Neural cell (in vitro differentiated cells): Measurements from ENCODE around the gene ST6GALNAC5. TPM values are rescaled to one million over a fixed set of nuclear protein-coding genes. Genes with fewer than 3 reads are reported as not detected.
A peak's percentile ranks its signal among the peaks of the same experiment; 100 is the strongest.

Experiments used
- H2AFZ ChIP-seq: fragments of 200-600, 300-800 bp; sonication (generic), shearing (Covaris generic); 2 replicates; pipeline ENCODE4 v1.6.0; 2014; ENCODE audit warnings: low read depth, mild to moderate bottlenecking, antibody characterized with exemption, low read length, moderate library complexity
- H3F3A ChIP-seq: fragments of 200-600 bp; shearing (Covaris generic); 2 replicates; pipeline ENCODE4 v1.6.1; 2016; ENCODE audit warnings: mild to moderate bottlenecking, moderate library complexity, mixed read lengths, antibody characterized with exemption, low read length; ENCODE audit not compliant: insufficient read depth, poor library complexity, severe bottlenecking
- H3K27ac ChIP-seq: fragments of 200-600, 300-800 bp; sonication (generic), shearing (Covaris generic); 2 replicates; pipeline ENCODE4 v1.5.1; 2014; ENCODE audit warnings: mild to moderate bottlenecking, low read length, moderate library complexity
- H3K27me3 ChIP-seq: fragments of 300-800, 200-600 bp; sonication (generic), shearing (Covaris generic); 2 replicates; pipeline ENCODE4 v1.6.0; 2014; ENCODE audit warnings: mild to moderate bottlenecking, low read depth, low read length, moderate library complexity; ENCODE audit not compliant: insufficient read depth
- H3K36me3 ChIP-seq: fragments of 300-800, 200-600 bp; sonication (generic), shearing (Covaris generic); 2 replicates; pipeline ENCODE4 v1.5.1; 2014; ENCODE audit warnings: mild to moderate bottlenecking, antibody characterized with exemption, low read length, moderate library complexity; ENCODE audit not compliant: insufficient read depth
- H3K4me2 ChIP-seq: fragments of 300-800, 200-600 bp; sonication (generic), shearing (Covaris generic); 2 replicates; pipeline ENCODE4 v1.6.0; 2014; ENCODE audit warnings: mild to moderate bottlenecking, low read length
- H3K4me3 ChIP-seq: fragments of 300-800, 200-600 bp; sonication (generic), shearing (Covaris generic); 2 replicates; pipeline ENCODE4 v1.5.1; 2014; ENCODE audit warnings: mild to moderate bottlenecking, low read length, moderate library complexity
- H3K79me2 ChIP-seq: fragments of 200-600 bp; shearing (Covaris generic); replicated peaks from 2 replicates; pipeline ENCODE4 v1.6.0; 2014; ENCODE audit warnings: mild to moderate bottlenecking, low read length, moderate library complexity; ENCODE audit not compliant: insufficient read depth
- H3K9ac ChIP-seq: fragments of 300-800, 200-600 bp; sonication (generic), shearing (Covaris generic); 2 replicates; pipeline ENCODE4 v1.6.1; 2016; ENCODE audit warnings: mild to moderate bottlenecking, low read length, mixed read lengths
- H3K9me2 ChIP-seq: fragments of 200-600 bp; shearing (Covaris generic); 2 replicates; pipeline ENCODE4 v1.6.1; 2016; ENCODE audit warnings: mild to moderate bottlenecking, low read length, mixed read lengths; ENCODE audit not compliant: insufficient read depth
- H3K9me3 ChIP-seq: fragments of 200-600, 300-800 bp; sonication (generic), shearing (Covaris generic); 2 replicates; pipeline ENCODE4 v1.6.1; 2016; ENCODE audit warnings: mild to moderate bottlenecking, mixed run types, low read length, moderate library complexity, mixed read lengths
- H4K20me1 ChIP-seq: fragments of 200-600 bp; shearing (Covaris generic); 2 replicates; pipeline ENCODE4 v1.6.1; 2016; ENCODE audit warnings: mild to moderate bottlenecking, mixed run types; ENCODE audit not compliant: insufficient read depth
- EP300 ChIP-seq: fragments of 450-650 bp; conservative IDR thresholded peaks from 2 replicates; pipeline ENCODE4 v1.6.1; 2014; ENCODE audit warnings: antibody characterized with exemption, mild to moderate bottlenecking, moderate library complexity; ENCODE audit not compliant: poor library complexity, severe bottlenecking
- EZH2 ChIP-seq: fragments of 200-600, 300-800 bp; shearing (Covaris generic), sonication (generic); IDR thresholded peaks from 2 replicates; pipeline ENCODE4 v1.6.1; 2014; ENCODE audit warnings: antibody characterized with exemption, low read length, borderline replicate concordance, mild to moderate bottlenecking; ENCODE audit not compliant: insufficient read depth, poor library complexity, severe bottlenecking
- MXI1 ChIP-seq: fragments of 450-650 bp; conservative IDR thresholded peaks from 2 replicates; pipeline ENCODE4 v1.6.1; 2014; ENCODE audit warnings: antibody characterized with exemption, mild to moderate bottlenecking; ENCODE audit not compliant: poor library complexity, severe bottlenecking
- POLR2AphosphoS5 ChIP-seq: IDR thresholded peaks from 2 replicates; pipeline ENCODE4 v1.6.1; 2012
- RAD21 ChIP-seq: fragments of 450-650 bp; conservative IDR thresholded peaks from 2 replicates; pipeline ENCODE4 v1.6.1; 2014; ENCODE audit warnings: antibody characterized with exemption, mild to moderate bottlenecking, moderate library complexity
- SMC3 ChIP-seq: fragments of 450-650 bp; conservative IDR thresholded peaks from 2 replicates; pipeline ENCODE4 v1.6.1; 2014; ENCODE audit warnings: antibody characterized with exemption, mild to moderate bottlenecking, moderate library complexity; ENCODE audit not compliant: poor library complexity
- TAF1 ChIP-seq: IDR thresholded peaks from 2 replicates; pipeline ENCODE4 v1.6.1; 2012; ENCODE audit warnings: low read depth
- polyA plus RNA-seq: library from polyadenylated mRNA; depleted of rRNA; stranded (reverse); fragments of >200 nt; gene quantifications from 2 replicates; pipeline ENCODE4 v1.2.3, GENCODE V29; 2014
- TF ChIP-seq, protein P1 (sequence below): IDR thresholded peaks from 2 replicates; pipeline ENCODE4 v1.6.1; 2012; ENCODE audit warnings: borderline replicate concordance
- TF ChIP-seq, protein P2 (sequence below): fragments of 450-650 bp; IDR thresholded peaks from 2 replicates; pipeline ENCODE4 v1.5.1; 2014; ENCODE audit warnings: antibody characterized with exemption, mild to moderate bottlenecking, moderate library complexity; ENCODE audit not compliant: poor library complexity, severe bottlenecking

Gene ST6GALNAC5
- polyA plus RNA-seq, 1 donor from 2014 or later = 57.3 TPM

DNA sequence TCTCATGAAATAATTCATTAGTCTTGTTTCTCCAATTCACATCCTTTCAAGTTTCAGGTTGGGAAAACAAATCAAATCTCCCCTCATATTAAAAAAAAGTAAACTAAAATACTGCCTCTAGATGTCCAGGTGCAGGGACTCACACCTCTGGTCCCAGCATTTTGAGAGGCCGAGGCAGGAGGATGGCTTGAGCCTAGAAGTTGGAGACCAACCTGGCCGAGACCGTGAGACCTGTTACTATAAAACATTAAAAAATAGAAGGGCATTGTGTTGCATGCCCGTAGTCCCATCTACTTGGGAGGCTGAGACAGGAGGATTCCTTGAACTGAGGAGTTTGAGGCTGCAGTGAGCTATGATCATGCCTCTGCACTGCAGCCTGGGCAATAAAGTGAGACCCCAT is 61.9 kb downstream of the ST6GALNAC5 start:
- Histone ChIP-seq H3K27ac (no peak overlapping the region), H2AFZ (no peak overlapping the region), H3K36me3 (no peaks in the 10 kb centered on the region), H3K9me2 (no peaks in the 10 kb centered on the region), H3K4me2 (no peak overlapping the region), H3K9me3 (no peaks in the 10 kb centered on the region), H4K20me1 (no peaks in the 10 kb centered on the region), H3K4me3 (no peak overlapping the region), H3F3A (no peaks in the 10 kb centered on the region), H3K79me2 (no peaks in the 10 kb centered on the region), H3K27me3 (no peaks in the 10 kb centered on the region), H3K9ac (no peak overlapping the region)
- TF ChIP-seq, protein P1, sequence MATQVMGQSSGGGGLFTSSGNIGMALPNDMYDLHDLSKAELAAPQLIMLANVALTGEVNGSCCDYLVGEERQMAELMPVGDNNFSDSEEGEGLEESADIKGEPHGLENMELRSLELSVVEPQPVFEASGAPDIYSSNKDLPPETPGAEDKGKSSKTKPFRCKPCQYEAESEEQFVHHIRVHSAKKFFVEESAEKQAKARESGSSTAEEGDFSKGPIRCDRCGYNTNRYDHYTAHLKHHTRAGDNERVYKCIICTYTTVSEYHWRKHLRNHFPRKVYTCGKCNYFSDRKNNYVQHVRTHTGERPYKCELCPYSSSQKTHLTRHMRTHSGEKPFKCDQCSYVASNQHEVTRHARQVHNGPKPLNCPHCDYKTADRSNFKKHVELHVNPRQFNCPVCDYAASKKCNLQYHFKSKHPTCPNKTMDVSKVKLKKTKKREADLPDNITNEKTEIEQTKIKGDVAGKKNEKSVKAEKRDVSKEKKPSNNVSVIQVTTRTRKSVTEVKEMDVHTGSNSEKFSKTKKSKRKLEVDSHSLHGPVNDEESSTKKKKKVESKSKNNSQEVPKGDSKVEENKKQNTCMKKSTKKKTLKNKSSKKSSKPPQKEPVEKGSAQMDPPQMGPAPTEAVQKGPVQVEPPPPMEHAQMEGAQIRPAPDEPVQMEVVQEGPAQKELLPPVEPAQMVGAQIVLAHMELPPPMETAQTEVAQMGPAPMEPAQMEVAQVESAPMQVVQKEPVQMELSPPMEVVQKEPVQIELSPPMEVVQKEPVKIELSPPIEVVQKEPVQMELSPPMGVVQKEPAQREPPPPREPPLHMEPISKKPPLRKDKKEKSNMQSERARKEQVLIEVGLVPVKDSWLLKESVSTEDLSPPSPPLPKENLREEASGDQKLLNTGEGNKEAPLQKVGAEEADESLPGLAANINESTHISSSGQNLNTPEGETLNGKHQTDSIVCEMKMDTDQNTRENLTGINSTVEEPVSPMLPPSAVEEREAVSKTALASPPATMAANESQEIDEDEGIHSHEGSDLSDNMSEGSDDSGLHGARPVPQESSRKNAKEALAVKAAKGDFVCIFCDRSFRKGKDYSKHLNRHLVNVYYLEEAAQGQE = no peak
- TF ChIP-seq EP300 = no peak
- no peak for TF ChIP-seq POLR2AphosphoS5
- TF ChIP-seq TAF1 = no peak
- no peak for TF ChIP-seq RAD21
- no peak for TF ChIP-seq EZH2
- TF ChIP-seq, protein P2, sequence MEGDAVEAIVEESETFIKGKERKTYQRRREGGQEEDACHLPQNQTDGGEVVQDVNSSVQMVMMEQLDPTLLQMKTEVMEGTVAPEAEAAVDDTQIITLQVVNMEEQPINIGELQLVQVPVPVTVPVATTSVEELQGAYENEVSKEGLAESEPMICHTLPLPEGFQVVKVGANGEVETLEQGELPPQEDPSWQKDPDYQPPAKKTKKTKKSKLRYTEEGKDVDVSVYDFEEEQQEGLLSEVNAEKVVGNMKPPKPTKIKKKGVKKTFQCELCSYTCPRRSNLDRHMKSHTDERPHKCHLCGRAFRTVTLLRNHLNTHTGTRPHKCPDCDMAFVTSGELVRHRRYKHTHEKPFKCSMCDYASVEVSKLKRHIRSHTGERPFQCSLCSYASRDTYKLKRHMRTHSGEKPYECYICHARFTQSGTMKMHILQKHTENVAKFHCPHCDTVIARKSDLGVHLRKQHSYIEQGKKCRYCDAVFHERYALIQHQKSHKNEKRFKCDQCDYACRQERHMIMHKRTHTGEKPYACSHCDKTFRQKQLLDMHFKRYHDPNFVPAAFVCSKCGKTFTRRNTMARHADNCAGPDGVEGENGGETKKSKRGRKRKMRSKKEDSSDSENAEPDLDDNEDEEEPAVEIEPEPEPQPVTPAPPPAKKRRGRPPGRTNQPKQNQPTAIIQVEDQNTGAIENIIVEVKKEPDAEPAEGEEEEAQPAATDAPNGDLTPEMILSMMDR = no peak
- no peak for TF ChIP-seq SMC3
- no peak for TF ChIP-seq MXI1

GRCh38 chr1:76933847-76934815 is 66.9 kb downstream of the ST6GALNAC5 start:
- H3K9me3 ChIP-seq = no peaks in the 10 kb centered on the region
- H3K4me2 ChIP-seq = peak overlapping the region; percentile 59
- no peaks in the 10 kb centered on the region for H3K27me3 ChIP-seq
- peaks cover 15% of the 10 kb centered on the region for H3K79me2 ChIP-seq
- TF ChIP-seq, protein P1 = peak; percentile 63
- peak; percentile 59 for TF ChIP-seq POLR2AphosphoS5
- TF ChIP-seq EP300 = peak; percentile 93
- no peak for TF ChIP-seq RAD21
- peak; percentile 30 for TF ChIP-seq TAF1
- no peak for TF ChIP-seq MXI1
- no peaks in the 10 kb centered on the region for H3F3A ChIP-seq
- peak overlapping the region; percentile 56 for H3K4me3 ChIP-seq
- no peaks in the 10 kb centered on the region for H4K20me1 ChIP-seq
- peak overlapping the region; percentile 60 for H3K9ac ChIP-seq
- H3K36me3 ChIP-seq = no peaks in the 10 kb centered on the region
- no peaks in the 10 kb centered on the region for H3K9me2 ChIP-seq
- H2AFZ ChIP-seq = no peak overlapping the region
- H3K27ac ChIP-seq = peak overlapping the region; percentile 93
